ENCODE results near the gene CHST12. TPM values are rescaled to one million over a fixed set of nuclear protein-coding genes. Genes with fewer than 3 reads are reported as not detected.
"Not testable (repeated sequence)": the region's sequence is repeated elsewhere in the genome, so short reads cannot be mapped to it uniquely, and the experiment has no call there.

The CHST12 gene
- total RNA-seq, 1 donor from 2014 or later = 15.3 TPM

GRCh38 chr7:2446676-2447075 is 43.3 kb downstream of the CHST12 start:
- Histone ChIP-seq H3K27ac (replicated peaks) (no peak overlapping the region), H3K27me3 (ENCODE audit: low read depth) (no peaks in the 10 kb centered on the region), H3K4me3 (no peak overlapping the region), H3K36me3 (no peaks in the 10 kb centered on the region), H3K4me1 (peaks cover 9% of the 10 kb centered on the region), H3K9me3 (replicated peaks) (no peaks in the 10 kb centered on the region)
- intact Hi-C loops (cut with micrococcal nuclease) = no loop called here
- DNase-seq = no peak
- no peak for TF ChIP-seq CTCF (IDR thresholded peaks at IDR 0.05; ENCODE audit: borderline replicate concordance)

GRCh38 chr7:2450198-2451107 is 47.0 kb downstream of the CHST12 start:
- DNase-seq = no peak
- no peak overlapping the region for H3K4me3 ChIP-seq
- H3K9me3 ChIP-seq (replicated peaks) = no peaks in the 10 kb centered on the region
- intact Hi-C loops (cut with micrococcal nuclease) = no loop called here
- peaks cover 12% of the 10 kb centered on the region for H3K4me1 ChIP-seq
- no peaks in the 10 kb centered on the region for H3K36me3 ChIP-seq
- no peak for TF ChIP-seq CTCF (IDR thresholded peaks at IDR 0.05; ENCODE audit: borderline replicate concordance)
- no peak overlapping the region for H3K27ac ChIP-seq (replicated peaks)
- no peaks in the 10 kb centered on the region for H3K27me3 ChIP-seq (ENCODE audit: low read depth)

DNA sequence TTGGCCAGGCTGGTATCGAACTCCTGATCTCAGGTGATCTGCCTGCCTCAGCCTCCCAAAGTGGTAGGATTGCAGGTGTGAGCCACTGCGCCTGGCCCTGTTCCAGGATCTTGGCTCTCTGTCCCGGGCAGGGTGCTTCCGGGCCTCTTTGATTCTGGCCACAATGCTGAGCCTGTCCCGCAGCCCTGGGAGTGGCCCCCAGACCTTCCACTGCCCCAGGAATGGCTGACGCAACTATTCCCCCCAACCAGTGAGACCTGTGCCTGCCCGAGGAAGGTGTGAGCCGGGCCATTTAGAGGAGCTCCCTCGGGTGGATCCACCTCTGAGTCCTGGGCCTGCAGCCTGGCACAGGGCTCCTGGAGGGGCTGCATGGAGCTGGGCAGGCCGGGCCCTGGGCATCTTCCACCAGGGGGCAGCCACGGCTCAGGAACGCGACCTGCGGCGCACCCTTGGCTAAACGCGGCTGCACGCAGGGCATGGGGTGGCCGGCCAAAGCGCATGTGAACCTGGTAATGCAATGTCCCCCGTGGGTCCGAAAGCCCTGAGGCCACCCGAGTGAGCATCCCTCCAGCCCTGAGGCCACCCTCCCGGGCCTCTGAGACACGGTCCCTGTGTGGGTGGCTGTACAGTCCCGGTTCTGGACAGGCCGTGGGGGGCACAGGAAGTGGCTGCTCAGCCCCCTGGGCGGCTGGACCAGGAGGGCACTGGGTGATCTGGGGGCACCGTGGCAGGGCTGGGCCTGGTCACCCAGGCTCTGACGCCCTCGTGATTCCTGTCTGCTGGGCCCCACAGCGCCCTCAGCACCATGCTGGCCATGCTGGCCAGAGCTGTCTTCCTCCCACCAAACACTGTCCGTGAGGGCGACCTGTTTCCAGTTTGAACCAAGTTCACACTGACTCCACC is 48.0 kb downstream of the CHST12 start:
- peaks cover 12% of the 10 kb centered on the region for H3K4me1 ChIP-seq
- intact Hi-C loops (cut with micrococcal nuclease) = no loop called here

DNA sequence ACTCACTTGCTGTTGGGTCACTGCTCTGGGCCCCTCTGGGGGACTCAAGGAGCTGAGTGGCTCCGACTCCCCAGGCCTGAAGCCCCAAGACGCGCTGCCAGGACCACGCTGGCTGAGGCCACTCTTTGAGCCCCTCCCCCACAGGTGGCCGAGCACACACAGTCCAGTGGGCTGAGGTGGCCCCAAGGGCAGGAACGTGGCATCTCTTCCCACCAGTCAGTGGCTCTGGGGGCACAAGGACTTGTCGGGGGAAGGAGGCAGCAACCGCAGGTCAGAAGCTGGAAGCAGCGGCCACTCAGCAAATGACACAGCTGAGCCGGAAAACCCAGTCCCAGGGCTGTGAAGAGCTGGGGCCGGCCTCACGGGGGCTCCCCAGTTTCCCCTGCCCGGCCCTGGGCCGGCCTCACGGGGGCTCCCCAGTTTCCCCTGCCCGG is 48.7 kb downstream of the CHST12 start:
- intact Hi-C loops (cut with micrococcal nuclease) = no loop called here
- Histone ChIP-seq H3K9me3 (replicated peaks) (no peaks in the 10 kb centered on the region), H3K27ac (replicated peaks) (no peak overlapping the region), H3K27me3 (ENCODE audit: low read depth) (no peaks in the 10 kb centered on the region), H3K36me3 (no peaks in the 10 kb centered on the region), H3K4me3 (peak overlapping the region; percentile 66), H3K4me1 (peaks cover 12% of the 10 kb centered on the region)
- DNase-seq = no peak
- no peak for TF ChIP-seq CTCF (IDR thresholded peaks at IDR 0.05; ENCODE audit: borderline replicate concordance)

More for the DNA sequence above, 48.0 kb downstream of the CHST12 start:
- H3K36me3 ChIP-seq = no peaks in the 10 kb centered on the region
- no peak overlapping the region for H3K27ac ChIP-seq (replicated peaks)
- H3K27me3 ChIP-seq (ENCODE audit: low read depth) = no peaks in the 10 kb centered on the region
- DNase-seq = peak; percentile 86
- peak overlapping the region; percentile 66 for H3K4me3 ChIP-seq
- H3K9me3 ChIP-seq (replicated peaks) = no peaks in the 10 kb centered on the region
- TF ChIP-seq CTCF (IDR thresholded peaks at IDR 0.05; ENCODE audit: borderline replicate concordance) = peak; percentile 92

DNA sequence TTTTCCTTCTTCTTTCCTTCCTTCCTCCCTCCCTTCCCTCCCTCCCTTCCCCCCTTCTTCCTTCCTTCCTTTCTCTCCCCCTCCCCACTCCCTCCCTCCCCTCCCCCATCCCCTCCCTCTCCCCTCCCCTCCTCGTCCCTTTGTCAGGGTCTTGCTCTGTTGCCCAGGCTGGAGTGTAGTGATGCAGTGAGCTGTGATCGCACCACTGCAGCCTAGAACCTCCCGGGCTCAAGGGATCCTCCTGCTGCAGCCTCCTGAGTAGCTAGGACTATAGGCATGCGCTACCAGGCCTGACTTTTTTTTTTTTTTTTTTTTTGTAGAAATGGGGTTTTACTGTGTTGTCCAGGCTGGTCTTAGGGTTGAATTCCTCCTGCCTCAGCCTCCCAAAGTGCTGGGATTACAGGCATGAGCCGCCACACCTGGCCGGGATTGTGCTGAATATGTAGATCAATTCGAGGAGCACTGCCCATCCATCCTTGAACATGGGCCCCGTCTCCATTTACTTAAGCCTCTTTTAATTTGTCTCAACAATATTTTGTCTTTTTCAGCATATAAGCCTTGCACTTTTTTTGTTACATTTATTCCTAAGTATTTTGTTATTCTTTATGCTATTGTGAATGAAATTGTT is 49.3 kb downstream of the CHST12 start:
- no peaks in the 10 kb centered on the region for H3K36me3 ChIP-seq
- H3K9me3 ChIP-seq (replicated peaks) = no peaks in the 10 kb centered on the region
- peaks cover 12% of the 10 kb centered on the region for H3K4me1 ChIP-seq
- TF ChIP-seq CTCF (IDR thresholded peaks at IDR 0.05; ENCODE audit: borderline replicate concordance) = no peak
- H3K4me3 ChIP-seq = no peak overlapping the region
- intact Hi-C loops (cut with micrococcal nuclease) = no loop called here
- DNase-seq = no peak
- H3K27ac ChIP-seq (replicated peaks) = no peak overlapping the region
- H3K27me3 ChIP-seq (ENCODE audit: low read depth) = no peaks in the 10 kb centered on the region

- H3K9me3 ChIP-seq (replicated peaks); DNase-seq; H3K27ac ChIP-seq (replicated peaks); H3K36me3 ChIP-seq; H3K4me3 ChIP-seq; H3K27me3 ChIP-seq (ENCODE audit: low read depth); intact Hi-C loops (cut with micrococcal nuclease): not testable (repeated sequence)
- H3K4me1 ChIP-seq = peaks cover 12% of the 10 kb centered on the region
These were observed 50.4 kb downstream of the CHST12 start for GRCh38 chr7:2453849-2454248.

All from left ventricle myocardium inferior (tissue), 1 donor.